GM18951 (cell line): ENCODE measurements around the gene GRK6.

Source experiments
- POLR2A ChIP-seq: IDR thresholded peaks from 4 replicates; pipeline ENCODE4 v1.6.1; 2011; ENCODE audit warnings: mild to moderate bottlenecking; ENCODE audit not compliant: insufficient read length, insufficient read depth; ENCODE audit errors: extremely low read depth
- in situ Hi-C: fragments of 300-500 bp; cut with MboI; formaldehyde crosslinking; loops from one replicate; pipeline ENCODE4 v1.12.0; 2022; ENCODE audit warnings: low sequenced_read_pairs, mixed read lengths, inconsistent platforms; ENCODE audit not compliant: unreplicated experiment

Gene GRK6

DNA sequence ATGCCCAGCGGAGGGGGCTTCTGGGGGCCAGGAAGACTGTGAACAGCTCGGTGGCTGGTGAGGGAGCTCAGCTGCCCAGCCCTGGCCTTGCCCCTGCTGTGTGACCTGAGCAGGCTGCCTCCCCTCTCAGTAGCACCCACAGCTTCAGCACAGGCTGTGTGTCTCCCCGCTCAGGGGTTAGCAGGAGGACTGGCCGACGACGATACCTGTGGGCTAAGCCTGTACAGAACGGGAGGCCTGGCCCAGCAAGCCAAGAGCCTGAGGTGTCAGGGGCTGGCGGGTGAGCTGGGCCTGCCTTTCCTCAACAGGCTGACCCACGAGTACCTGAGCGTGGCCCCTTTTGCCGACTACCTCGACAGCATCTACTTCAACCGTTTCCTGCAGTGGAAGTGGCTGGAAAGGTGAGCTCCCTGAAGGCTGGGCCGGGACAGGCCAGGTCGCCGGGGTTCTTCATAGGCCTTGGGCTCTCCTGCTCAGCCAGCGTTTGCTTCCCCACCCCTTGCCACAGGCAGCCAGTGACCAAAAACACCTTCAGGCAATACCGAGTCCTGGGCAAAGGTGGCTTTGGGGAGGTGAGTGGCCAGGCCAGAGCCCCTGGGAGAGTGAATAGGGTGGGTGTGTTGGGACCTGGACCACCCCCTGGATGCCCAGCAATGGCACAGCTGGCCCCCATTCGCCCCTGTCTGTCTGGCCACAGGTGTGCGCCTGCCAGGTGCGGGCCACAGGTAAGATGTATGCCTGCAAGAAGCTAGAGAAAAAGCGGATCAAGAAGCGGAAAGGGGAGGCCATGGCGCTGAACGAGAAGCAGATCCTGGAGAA lies 6.6 kb downstream of the GRK6 start:
- no peak for TF ChIP-seq POLR2A
- in situ Hi-C loops: no loop called here

DNA sequence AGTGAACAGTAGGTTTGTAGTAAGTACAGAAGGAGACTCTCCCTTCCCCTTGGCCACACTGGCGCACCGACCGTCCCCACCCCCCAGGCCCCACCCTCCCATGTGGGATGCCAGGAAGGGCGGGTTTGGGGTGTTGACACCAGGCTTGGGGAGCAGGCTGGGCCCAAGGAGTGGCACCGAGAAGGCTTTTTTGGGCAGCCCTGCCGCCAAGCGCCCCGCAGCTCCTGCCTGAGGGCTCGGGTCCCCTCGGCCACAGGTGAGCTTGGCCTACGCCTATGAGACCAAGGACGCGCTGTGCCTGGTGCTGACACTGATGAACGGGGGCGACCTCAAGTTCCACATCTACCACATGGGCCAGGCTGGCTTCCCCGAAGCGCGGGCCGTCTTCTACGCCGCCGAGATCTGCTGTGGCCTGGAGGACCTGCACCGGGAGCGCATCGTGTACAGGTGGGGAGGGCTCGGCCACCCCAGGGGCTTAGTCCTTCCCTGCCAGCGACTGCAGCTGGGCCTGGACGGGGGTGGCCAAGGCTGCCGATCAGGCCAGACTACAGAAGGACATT lies 7.3 kb downstream of the GRK6 start:
- TF ChIP-seq POLR2A: no peak
- in situ Hi-C loops: no loop called here

DNA sequence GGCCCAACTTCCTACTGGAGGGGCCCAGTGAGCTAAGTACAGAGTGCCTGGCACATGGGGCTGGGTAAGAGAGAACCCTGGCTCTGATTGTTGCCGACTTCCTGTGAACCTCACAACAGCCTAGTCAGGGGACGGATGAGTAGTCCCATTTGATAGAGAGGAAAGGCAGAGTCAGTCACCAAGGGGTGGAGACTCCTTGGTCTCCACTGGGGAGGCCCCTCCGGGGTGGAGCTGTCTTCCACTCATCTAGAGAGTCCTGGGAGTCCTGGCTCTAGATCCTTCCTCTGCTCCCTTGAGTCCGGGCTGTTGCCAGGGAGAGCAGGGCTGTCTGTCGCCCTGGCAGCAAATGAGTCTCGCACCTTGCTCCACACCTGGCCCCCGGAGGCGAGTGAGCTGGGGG lies 8.0 kb downstream of the GRK6 start:
- in situ Hi-C loops: no loop called here
- no peak for TF ChIP-seq POLR2A

DNA sequence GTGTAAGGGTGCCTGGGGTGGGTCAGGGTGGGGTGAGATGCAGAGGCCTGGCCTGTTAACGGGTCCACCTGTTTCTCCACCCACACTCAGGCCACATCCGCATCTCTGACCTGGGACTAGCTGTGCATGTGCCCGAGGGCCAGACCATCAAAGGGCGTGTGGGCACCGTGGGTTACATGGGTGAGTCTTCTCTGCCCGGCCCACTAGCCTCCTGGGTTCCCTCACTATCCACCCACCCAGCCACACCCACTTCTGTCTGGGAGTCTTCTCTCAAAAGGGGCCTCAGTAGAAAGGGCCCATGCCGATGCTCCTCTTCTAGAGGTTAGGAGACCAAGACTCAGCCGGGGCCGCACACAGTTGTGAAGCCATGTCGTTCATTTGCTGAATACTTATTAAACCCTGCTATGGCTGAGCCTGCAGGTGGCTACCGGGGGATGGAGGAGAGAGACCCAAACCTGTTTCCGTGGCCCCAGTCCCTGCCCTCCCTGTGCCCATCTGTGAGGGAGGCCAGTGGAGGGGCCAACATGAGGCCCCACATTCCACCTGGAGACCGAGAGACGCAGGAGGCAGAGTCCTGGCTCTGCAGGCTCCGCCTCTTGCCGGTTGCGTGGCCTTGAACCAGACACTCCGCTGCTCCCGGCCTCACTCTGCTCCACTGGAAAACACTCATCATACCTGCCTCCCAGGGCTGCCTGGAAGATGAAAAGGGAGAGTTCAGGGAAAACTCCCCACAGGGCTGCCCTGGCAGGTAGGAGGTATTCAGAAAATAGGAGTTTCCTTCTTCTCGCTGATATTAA lies 8.7 kb downstream of the GRK6 start:
- no peak for TF ChIP-seq POLR2A
- in situ Hi-C loops: no loop called here

DNA sequence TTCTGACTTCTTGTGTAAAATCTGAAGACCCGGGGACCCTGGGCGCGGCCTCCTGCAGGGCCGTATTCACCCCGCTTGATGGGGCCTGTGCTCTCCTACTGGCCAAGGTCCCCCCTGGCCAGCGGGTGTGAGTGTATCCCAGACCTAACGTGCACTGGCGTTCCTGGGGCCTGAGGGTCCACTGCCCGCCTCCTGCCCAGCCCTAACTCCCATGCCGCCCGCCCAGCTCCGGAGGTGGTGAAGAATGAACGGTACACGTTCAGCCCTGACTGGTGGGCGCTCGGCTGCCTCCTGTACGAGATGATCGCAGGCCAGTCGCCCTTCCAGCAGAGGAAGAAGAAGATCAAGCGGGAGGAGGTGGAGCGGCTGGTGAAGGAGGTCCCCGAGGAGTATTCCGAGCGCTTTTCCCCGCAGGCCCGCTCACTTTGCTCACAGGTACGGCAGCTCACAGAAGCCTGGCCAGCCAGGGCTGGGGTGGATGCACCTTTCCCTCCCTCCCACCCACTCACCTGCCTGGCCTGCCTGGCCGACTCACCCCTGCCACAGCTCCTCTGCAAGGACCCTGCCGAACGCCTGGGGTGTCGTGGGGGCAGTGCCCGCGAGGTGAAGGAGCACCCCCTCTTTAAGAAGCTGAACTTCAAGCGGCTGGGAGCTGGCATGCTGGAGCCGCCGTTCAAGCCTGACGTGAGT lies 9.5 kb downstream of the GRK6 start:
- in situ Hi-C loops: no loop called here
- no peak for TF ChIP-seq POLR2A

DNA sequence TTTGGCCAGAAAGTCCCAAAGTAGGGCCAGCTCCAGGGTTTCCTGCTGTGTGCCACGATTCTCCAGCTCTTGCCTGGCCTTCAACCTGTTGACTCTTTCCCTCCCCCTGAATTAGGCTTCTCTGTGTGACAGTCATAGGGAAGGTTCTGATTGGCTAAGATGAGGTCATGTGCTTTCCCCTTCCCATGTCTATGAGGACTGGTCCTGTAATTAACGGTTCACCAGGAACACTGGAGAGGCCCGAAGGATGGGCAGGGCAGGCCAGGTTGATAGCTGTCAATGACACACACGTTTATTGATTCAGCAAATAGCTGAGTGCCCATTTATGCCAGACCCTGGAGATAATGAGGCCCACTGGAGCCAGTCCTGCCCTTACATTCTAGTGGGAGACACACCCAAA lies 11.1 kb downstream of the GRK6 start:
- in situ Hi-C loops: no loop called here
- no peak for TF ChIP-seq POLR2A

DNA sequence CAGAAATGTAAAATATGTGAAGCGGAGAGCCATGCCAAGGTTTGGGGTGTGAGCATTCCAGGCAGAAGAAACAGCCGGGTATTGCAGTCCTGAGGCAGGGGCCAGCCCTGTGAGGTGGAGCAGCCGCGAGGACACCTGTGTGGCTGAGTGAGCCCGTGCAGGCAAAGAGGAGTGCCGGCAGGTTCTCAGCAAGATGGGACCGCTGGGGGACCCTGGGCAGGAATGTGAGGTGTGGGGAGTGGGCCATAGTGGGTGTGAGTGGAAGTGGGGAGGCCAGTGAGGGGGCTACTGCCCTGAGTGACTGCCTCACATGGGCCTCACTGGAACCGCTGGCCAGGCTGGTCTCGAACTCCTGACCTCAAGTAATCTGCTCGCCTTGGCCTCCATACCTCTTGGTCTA lies 12.0 kb downstream of the GRK6 start:
- TF ChIP-seq POLR2A: no peak
- in situ Hi-C loops: no loop called here

DNA sequence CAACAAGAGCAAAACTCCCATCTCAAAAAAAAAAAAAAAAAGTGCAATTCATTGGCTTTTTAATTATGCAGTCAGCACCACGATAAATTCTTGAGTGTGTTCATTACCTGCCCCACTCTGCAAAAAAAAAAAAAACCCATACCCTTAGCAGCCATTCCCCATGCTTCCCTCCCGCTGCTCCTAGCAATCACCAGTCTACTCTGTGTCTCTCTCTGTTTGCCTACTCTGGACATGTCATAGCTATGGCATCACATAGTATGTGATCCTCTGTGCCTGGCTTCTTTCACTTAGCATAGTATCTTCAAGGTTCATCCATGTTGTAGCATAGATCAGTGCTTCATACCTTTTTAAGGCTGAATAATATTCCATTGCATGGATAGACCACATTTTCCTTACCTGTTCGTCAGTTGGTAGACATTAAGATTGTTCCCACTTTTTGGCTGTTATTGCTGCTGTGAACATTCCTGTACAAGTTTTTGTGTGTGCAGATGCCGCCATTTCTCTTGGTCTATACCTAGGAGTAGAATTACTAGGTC lies 13.1 kb downstream of the GRK6 start:
- TF ChIP-seq POLR2A: no peak
- in situ Hi-C loops: no loop called here

DNA sequence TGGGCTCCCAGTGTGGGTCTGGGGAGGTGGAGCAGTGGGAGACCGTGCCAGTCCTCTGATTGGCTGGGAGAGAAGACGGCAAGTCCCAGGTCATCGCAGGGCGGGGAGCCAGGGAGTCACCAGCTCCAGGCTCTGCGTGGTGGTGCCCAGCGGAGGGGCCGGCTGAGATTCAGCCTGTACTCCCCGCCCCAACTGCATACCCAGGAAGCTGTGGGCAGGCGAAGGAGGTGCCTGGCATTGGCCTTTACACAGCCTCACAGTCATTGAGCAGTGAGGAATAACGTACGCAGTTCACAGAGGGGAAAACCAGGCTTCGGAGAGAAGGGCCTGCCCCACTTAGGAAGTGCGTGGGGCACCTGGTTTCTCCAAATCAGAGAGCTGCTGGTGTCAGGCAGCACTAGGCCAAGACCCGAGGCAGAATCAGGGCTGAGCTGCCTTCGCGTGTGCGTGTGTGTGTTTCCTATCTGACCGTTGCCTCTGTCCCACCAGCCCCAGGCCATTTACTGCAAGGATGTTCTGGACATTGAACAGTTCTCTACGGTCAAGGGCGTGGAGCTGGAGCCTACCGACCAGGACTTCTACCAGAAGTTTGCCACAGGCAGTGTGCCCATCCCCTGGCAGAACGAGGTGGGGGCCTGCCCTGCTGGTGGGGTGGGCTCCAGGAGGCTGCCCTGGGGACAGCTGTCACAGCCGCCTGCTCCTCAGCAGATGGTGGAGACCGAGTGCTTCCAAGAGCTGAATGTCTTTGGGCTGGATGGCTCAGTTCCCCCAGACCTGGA lies 13.9 kb downstream of the GRK6 start:
- no peak for TF ChIP-seq POLR2A
- in situ Hi-C loops: no loop called here

DNA sequence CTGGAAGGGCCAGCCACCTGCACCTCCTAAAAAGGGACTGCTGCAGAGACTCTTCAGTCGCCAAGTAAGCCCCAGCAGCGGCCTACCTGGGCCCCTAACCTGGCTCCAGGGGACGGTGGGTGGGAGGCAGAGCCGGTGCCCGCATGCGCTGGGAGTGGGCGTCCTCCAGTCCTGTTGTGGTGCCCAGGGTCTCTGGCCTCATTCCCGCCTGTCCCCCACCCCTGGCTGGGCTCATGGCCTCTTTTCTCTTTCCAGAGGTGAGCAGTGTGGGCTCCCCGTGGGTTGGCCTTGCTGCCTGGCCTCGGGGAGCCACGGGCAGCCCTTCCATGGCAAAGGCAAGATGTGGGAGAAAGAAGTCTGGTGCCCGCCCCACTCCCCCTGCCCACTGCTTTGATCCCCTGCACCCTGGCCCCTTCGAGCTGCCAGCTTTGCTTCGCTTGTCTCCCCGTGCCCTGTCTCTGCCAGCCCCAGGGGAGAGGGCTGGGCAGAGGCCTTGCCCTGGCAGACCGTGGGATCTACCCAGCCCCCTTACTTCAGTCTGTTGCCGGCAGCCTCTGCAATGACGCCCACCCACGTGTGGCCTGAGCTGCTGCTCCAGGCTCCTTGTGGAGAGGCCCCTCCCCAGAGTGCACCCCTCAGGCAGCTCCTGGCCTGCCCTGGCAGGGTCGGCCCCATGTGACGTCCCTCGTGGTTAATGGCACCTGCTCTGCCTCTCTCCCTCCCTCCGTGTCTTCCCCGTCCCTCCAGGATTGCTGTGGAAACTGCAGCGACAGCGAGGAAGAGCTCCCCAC lies 14.7 kb downstream of the GRK6 start:
- no peak for TF ChIP-seq POLR2A
- in situ Hi-C loops: no loop called here

DNA sequence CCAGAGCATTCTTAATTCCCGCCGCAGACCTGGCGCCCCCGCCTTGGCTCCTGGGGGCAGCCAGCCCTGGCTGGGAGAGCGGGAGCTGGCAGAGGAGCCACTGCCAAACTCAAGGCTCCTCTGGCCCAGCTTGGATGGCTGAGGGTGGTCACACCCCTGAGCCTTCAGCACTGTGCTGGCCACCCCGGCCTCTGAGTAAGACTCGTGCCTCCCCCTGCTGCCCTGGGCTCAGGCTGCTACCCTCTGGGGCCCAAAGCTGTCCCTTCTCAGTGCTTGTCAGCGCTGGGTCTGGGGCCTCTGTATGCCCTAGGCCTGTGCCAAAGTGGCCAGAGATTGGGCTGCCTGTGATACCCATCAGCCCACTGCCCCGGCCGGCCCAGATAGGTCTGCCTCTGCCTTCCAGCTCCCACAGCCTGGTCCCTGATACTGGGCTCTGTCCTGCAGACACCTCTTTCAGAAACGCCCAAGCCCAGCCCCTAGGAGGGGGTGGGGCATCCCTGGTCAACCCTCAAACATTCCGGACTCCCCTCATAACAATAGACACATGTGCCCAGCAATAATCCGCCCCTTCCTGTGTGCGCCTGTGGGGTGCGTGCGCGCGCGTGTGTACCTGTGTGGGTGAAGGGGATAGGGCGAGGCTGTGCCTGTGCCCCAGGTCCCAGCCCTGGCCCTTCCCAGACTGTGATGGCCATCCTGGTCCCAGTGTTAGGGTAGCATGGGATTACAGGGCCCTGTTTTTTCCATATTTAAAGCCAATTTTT lies 15.8 kb downstream of the GRK6 start:
- no peak for TF ChIP-seq POLR2A
- in situ Hi-C loops: no loop called here
